NCI-H146 (cell line): ENCODE results near the gene PLXDC1.
A peak's percentile ranks its signal among the peaks of the same experiment; 100 is the strongest.
"Not testable (repeated sequence)": the region's sequence is repeated elsewhere in the genome, so short reads cannot be mapped to it uniquely, and the experiment has no call there.

ENCODE experiments used
- DNase-seq: peaks from one replicate; lab custom pipeline; 2025; lab: John Stamatoyannopoulos, UW

PLXDC1 gene

DNA sequence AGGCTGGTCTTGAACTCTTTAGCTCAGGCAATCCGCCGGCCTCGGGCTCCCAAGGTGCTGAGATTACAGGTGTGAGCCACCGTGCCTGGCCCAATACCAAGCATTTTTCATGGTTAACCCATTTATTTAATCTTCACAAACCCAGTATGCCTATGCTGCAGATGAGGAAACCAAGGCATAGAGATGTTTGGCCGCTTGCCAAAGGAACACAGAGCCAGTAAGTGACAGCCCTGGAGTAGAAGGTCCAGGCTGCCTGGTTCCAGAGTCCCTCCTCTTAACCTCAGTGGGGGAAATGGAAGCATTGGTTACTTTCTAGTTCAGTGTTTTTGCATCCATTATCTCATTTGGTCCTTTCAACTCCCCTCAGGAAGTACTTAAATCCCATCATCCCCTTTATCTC, 29.9 kb upstream of the PLXDC1 start:
- no peak for DNase-seq

DNA sequence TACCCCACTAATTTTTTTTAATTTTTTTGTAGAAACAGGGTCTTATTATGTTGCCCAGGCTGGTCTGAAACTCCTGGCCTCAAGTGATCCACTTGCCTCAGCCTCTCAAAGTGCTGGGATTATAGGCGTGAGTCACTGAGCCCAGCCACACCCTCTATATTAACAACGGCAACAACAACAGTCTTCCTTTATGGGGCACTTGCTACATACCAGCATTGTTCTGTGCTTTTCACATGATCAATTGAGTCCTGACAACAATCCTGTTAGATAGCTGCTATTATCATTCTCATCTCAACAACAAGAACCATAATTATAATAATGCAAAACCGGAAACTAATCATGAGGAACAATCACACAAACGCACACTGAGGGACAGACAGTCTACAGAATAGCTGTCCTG, 27.1 kb upstream of the PLXDC1 start:
- DNase-seq: no peak

DNA sequence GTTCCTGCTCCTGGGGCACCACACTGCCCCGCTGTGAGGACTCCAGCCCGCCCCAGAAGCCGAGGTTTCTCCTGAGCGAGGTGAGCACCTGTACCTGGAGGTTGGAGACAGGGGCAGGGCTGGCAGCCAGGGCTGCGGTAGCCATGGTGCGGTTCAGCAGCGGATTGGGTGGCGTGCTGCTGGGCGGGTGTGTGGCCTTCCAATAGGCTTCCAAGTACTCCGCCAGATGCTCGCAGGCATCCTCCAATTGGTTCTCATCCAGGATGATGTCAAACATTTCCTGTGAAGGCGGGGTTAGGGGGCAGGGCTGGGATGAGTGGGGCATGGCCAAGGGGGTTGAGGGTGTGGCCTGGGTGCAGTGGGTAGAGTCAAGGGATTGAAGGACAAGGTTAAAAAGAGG, 25.8 kb upstream of the PLXDC1 start:
- no peak for DNase-seq

DNA sequence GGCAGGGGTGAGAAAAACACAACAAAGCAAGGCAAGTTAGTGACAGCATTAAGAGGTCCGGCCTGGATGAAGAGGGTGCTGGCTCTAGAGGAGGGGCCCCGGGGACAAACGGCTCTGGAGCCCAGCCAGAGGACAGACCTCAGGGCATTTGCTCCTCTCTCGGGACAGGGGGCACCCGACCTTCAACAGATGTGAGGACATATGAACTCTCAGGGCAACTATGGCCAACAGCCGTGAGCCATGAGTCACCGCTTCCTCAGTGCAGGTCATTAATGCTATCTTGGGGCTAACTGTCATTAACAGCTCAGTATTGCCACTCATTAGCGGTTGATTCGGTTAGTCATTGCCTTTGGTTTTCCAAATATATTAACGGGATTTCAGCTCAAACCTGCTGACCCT, 24.3 kb upstream of the PLXDC1 start:
- DNase-seq: no peak

DNA sequence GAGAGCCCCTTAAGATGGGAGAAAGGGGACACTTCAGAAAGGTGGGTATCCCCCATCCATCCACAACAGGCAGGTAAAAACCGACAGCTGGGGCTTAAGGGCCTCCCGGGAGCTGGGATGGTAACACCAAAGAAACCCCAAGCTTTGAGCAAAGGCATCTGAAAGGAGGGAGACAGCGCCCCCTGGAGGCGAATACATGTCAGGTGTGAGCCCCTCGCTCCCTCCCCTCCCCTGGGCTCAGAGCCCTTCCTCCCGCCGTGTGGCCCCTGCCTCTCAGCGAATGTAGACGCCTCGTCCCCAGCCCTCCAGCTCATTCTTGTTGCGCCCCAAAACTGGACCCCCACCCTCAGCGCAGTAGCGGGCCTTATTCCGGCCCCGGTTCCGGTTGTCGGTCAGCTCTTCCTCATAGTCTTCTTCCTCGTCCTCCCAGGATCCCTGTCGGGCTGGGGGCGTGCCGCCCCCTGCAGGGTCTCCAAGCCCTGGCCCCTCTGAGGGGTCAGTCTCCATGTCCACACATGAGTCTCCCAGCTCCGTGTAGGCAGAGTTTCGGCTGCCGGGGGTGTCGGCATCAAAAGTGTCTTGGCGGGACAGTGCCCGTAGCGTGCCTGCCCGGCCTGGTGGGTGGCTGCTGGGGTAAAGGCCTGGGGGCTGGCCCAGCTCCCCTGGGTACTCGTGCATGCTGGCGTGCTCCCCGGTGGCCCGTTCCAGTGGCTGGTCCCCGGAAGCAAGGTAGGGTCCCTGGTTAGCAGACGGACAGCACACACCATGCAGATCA, 23.7 kb upstream of the PLXDC1 start:
- peak; percentile 54 for DNase-seq

DNA sequence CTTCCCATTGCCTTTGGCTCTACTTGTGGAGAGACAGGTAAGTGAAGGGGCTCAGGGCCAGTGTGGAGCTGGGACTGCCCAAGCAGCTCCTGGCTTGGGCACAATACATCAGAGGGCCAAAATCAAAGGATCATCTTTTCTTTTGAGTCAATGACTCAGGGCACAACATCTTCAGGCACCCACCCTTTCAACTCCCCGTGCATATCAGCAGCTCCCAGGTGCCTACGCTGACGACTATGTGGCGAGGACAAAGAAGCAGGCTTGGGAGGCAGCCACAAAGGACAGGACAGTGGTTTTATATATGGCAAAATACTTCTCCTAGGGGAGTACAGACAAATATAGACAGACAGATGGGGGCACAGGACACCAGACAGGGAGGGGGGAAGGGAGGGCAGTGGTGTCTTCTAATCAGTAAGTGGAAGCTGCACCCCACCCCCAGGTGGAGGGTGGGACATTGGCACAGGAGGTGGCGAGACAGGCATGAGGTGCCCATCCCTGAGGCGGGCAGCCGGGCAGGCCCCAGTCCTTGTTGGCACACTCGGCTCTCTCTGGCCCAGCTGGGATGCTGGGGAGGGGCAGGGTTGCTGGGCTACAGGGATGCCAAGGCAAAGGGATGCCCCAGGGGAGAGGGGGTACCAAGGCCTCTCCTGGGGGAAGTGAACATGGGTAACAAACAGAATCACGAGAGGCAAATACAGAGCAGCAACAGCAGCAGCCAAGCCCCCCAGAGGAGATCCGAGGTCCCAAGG, 22.3 kb upstream of the PLXDC1 start:
- DNase-seq: no peak

DNA sequence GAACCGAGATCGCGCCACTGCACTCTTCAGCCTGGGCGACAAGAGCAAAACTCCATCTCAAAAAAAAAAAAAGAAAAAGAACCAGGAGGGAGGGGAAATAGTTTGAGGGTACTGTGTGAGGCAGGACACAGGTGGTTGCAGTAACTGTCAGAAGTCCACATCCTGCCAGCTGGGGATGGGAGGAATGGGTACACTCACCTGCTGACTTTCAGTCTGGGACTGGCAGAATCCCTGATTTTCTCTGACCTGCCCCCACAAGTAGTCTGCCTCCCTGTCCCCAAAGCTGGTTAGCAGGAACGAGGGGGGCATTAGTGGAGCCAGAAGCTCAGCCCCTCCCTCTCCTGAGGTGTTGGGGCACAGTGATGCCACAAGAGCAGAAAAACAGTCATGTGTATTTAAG, 21.6 kb upstream of the PLXDC1 start:
- DNase-seq: no peak

DNA sequence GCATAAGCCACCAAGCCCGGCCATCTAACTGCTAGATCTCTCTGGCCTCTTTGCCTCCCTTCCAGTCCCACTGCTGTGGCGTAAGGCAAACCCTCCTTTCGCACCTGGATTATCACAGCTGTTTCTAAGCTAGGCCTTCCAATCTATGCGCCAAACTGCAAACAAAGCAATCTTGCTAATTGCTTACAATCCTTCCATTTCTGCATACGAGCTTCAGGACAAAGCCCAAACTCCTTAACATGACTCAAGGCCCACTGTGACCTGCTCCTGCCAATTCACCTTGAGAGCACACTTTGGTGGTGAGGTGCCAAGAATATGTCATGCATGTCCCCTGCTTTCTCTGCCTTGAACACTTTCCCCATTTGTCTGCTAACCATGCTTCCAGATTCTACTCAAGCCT, 20.5 kb upstream of the PLXDC1 start:
- no peak for DNase-seq

DNA sequence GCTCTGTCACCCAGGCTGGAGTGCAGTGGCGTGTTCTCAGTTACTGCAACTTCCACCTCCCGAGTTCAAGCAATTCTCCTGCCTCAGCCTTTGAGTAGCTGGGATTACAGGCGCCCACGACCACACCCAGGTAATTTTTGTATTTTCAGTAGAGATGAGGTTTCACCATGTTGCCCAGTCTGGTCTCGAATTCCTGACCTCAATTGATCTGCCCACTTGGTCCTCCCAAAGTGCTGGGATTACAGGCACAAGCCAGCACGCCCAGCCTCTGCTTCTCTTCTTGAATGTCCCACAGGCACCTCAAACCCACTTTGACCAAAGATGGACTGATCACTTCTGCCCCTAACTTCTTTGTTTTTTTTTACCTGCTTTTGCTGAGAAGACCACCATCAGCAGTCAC, 19.1 kb upstream of the PLXDC1 start:
- DNase-seq: no peak

DNA sequence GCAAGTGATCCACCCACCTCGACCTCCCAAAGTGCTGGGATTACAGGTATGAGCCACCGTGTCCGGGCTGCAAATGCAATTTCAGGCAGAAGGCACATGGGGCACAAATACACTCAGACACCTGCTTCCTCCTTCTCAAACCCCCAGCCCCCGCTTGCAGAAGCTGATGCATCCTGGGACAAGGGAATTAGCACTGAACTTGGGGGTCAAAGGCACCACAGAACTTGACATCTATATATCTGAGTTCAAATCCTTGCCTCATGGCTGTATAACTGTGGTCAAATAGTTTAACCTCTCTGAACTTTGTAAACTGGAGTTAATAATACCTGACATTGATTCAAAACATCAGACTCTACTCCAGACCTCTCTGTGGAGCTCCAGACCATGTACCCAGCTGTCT, 18.7 kb upstream of the PLXDC1 start:
- DNase-seq: no peak

DNA sequence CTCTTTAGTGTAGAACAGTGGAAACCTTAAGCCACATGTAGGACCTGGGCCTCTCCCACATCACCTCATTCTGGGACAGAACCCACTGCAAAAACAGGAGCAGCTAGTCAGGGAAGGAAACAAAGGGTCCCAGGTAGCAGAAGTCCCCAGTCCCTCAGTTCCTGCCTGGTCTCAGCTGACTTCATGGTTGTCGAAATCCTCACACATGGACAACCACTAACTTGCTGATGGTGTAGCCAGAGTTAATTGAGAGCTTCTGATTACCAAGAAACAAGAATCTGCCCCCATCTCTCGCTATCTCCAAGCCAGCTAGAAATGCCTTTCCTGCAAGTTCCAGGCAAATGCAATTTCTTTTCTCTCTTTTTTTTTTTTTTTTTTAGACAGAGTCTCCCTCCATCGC, 18.1 kb upstream of the PLXDC1 start:
- no peak for DNase-seq

DNA sequence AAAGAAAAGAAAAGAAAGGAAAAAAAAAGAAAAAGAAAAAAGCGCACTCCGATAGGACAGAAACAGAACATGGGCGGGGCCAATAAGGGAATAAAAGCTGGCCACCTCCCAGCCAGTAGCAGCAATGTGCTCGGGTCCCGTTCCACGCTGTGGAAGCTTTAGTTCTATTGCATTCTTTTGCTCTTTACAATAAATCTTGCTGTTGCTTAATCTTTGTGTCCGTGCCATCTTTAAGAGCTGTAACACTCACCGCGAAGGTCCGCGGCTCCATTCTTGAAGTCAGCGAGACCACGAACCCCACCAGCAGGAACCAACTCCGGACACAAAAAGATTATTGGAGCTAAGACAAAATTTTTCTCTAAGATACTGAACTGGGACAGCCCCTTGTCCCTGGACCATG, 17.7 kb upstream of the PLXDC1 start:
- DNase-seq: no peak

DNA sequence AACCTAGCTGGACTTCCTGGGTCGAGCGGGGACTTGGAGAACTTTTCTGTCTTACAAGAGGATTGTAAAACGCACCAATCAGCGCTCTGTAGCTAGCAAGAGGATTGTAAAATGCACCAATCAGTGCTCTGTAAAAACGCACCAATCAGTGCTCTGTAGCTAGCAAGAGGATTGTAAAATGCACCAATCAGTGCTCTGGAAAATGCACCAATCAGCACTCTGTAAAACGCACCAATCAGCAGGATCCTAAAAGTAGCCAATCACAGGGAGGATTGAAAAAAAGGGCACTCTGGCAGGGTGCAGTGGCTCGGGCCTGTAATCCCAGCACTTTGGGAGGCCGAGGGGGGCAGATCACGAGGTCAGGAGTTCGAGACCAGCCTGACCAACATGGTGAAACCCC, 17.1 kb upstream of the PLXDC1 start:
- not testable (repeated sequence) for DNase-seq

DNA sequence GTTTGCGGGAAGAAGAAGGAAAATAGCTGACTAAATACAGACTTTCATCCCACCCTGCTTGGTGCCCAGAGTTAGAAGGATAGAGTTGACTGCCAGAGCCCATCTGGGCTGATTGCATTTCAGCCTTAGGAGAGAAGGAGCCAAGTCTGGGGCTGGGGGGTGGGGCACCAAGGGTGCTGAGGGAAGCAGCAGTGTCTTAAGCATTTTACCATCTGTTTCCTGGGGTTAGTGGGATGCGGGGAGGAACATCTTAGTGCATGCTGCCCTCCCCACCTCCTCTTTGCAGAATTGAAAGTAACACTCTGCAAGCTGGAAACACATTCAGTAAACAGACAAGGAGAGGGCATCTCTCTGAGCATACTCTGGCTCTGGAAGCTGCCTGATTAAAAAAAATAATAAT, 16.0 kb upstream of the PLXDC1 start:
- no peak for DNase-seq

DNA sequence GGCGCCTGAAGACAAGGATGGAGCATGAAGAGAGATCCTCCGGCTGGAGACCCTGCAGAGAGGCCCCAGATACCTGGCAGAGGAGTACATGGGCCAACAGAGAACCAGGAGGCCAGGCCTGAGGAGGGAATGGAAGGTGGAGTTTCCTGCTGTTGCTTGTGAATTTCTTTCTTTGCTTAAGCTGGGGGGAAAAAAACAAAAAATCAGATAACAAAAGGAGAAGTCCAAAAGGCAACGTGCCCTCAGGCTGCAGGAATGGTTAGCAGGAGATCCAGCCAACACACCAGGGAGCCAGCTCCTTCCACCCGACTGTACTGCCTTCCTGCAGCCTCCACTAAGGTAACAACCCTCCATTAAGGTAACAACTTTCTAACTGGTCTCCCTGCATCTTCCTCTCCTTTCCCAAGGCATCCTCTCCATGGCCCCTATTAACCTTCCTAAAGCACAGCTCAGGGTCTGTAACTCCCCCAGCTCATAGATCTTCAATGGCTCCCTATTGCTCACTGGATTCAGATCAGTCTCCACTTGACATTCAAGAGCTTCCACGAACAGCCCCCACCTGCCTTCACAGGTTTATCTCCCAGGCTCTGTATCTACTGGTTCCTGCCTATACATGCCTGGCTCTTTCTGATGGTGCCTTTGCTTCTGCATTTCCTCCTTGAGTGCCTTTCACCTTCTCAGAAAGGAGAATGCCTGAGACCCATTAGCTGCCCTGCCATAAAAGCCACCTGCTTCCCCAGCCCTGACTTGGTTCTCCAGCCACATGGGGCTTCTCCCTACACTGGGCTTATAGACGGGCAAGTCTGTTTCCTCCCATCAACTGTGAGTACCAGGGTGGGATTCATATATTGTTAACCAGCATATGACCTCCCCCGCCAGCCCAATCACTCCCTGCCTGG, 15.2 kb upstream of the PLXDC1 start:
- DNase-seq: peak; percentile 16

DNA sequence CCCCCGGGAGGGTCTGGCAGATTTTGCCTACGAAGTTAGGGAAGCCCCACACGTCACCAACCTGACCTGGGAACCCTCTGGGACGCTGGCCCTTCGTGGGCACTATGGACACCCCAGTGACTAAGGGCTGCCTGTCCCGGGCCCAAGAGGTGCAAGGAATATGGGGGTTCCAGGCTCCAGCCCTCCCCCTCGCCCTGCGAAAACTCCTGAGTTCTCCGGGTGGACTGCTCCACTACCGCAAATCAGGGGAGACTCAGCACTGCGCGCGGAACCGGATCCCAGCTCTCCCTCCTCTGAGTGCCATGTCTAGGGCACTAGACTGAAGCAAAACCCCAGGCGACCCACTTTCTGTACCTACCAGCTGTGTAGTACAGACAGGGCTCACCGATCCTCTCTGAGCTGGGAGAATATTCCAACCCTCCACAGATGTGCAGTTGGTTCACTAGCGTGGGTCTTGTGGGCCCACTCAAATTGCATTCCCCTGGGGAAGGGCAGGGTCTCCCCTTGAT, 14.5 kb upstream of the PLXDC1 start, which contains the start of gene ARL5C:
Gene ARL5C (minus strand): TSS at position 321 of the 509 bp plus-strand sequence. CDS start 401 bp downstream, outside the sequence.
- no peak for DNase-seq

DNA sequence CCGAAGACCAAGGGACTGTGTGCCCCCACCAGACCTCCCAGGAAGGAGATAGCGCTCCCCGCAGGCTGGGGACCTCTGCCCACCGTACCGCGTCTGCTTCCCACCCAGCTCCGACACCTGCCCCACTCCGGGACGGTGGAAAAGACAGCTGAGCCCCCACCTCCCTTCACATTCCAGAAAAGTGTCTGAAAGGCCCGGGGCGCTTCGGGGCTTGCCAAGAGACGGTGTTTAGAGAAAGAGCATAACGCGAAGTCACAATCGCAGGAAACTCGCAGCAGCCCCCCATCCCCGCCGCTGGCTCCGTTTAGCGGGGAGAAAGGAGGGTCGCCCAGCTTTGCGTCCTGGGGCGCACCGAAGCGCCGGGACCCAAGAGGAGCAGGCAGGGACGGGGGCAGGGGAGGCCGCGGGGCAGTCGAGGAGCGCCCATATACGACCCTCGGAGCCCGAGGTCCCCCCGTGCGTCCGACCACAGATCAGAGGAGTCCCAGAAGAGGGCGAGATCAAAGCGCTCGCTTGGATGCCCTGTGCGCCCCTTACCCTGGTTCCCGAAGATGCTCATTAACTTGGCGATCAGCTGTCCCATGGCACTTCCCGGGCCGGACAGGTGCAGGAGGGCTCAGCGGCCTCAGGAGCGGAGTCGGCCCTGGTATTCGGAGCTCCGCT, 13.9 kb upstream of the PLXDC1 start:
- no peak for DNase-seq

DNA sequence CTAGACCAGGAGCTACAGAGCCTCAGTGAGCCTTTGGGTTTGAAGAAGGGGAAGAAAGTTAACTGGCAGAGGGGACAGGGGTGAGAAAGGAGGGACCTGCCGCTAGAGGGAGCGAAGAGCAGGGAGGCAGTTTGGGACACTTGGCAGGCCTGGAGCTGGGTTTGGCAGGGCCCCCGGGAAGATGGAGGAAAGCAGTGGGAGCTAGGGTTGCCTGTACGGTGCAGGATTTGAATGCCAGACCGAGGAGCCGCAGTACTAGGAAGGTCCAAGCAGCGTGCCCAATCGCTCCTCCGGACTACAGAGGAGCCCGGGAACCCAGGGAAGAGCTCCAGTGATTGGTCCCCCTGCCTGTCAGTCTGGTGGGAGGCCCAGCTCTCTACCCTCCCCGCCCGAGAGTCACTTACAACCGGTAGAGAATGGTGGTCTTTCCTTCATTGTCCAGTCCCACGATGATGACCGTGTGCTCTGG, 13.3 kb upstream of the PLXDC1 start:
- DNase-seq: peak; percentile 35

DNA sequence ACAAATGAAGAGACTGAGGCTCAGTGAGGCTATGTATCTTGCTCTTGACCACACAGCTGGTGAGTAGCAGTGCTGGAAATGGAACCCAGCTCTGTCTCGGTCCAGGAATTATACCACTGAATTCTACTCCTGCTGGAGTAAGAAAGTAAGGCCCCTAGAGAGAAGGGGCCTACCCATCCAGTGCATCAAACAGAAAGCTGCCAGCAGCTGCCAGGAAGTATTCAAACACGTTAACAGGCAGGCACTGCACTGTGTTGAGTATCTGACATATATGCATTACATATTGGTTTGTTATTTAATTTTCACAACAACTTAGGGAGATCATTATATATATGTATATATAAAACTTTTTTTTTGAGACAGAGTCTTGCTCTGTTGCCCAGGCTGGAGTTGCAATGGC, 10.5 kb upstream of the PLXDC1 start:
- DNase-seq: no peak

DNA sequence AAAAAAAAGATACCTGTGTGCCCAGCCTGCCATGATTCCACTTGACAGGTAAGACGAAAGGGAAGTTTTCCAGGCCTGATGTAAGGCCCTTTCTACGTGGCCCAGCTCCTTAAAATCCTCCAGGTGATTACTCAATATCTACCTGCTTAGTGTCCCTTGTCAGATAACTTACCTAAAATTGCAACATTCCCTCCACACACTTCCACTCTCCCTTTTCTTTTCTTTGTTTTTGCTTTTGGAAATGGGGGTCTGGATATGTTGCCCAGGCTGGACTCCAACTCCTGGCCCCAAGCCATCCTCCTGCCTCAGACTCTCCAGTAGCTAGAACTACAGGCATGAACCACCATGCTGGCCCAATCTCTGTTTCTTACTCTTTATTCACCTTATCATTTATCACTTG, 7.2 kb upstream of the PLXDC1 start:
- no peak for DNase-seq

DNA sequence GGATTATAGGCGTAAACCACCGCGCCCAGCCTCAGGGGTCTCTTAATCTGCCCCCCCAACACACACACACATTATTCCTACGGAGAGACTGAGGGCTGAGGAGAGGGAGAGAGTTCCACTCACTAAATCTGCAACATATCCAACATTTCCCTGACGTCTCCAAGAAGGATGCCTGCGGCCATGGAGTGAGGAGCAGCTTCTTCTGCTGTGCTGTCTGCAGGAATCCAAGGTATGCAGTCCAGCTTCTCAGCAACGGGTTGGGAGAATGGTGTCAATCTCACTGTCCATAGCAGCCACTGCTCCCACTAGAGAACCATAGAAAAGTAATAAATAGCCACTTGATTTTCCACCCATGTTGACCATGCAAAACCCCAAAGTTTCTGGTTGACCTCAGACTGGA, 5.1 kb upstream of the PLXDC1 start:
- DNase-seq: no peak

DNA sequence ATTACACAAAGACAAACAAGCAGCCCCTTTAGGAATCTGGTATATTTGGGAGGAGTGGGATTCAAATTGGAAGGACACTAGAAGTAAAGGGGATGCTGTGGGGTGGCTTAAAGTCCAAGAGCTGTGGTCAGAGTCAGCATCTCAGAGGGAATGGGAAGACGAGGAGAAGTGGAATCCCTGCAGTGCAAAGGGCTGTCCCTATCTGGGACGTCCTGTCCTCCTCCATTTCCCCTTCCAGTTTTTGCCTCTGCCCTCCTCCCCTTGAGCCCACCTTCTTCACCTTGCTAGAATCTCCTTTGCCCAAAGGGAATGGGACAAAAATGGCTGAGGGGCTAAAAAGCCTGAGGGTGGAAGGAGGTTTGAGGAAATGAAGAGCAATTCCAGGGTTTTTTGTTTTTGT, 4.2 kb upstream of the PLXDC1 start:
- no peak for DNase-seq
